NCI-H1694 (cell line): ENCODE data around the gene GOLGA2.
"Not testable (repeated sequence)": the region's sequence is repeated elsewhere in the genome, so short reads cannot be mapped to it uniquely, and the experiment has no call there.

Experiments used
- DNase-seq: peaks from one replicate; lab custom pipeline; 2025; lab: John Stamatoyannopoulos, UW

Gene GOLGA2

GRCh38 chr9:128292009-128292408, 16.2 kb upstream of the GOLGA2 start:
- DNase-seq = no peak

GRCh38 chr9:128288273-128289004, 12.6 kb upstream of the GOLGA2 start:
- DNase-seq = no peak

GRCh38 chr9:128286440-128286839, 10.6 kb upstream of the GOLGA2 start:
- no peak for DNase-seq

GRCh38 chr9:128285033-128285784, 9.4 kb upstream of the GOLGA2 start:
- no peak for DNase-seq

GRCh38 chr9:128282500-128282899, 6.7 kb upstream of the GOLGA2 start:
- no peak for DNase-seq

GRCh38 chr9:128280084-128280622, 4.3 kb upstream of the GOLGA2 start:
- DNase-seq = no peak

GRCh38 chr9:128279088-128280073, 3.6 kb upstream of the GOLGA2 start:
- DNase-seq = not testable (repeated sequence)

- no peak for DNase-seq
Measured at GRCh38 chr9:128276574-128277270, 915 bp upstream of the GOLGA2 start.

GRCh38 chr9:128276008-128276573, 284 bp upstream of the GOLGA2 start, which contains the start of gene SWI5:
TSS of gene SWI5 (plus strand) at chr9:128276276.
- DNase-seq = peak; percentile 98

GRCh38 chr9:128274245-128274644, 1.6 kb downstream of the GOLGA2 start:
- DNase-seq = no peak

- no peak for DNase-seq
Measured at GRCh38 chr9:128271512-128271911, 4.3 kb downstream of the GOLGA2 start.

- no peak for DNase-seq
Measured at GRCh38 chr9:128271112-128271511, 4.7 kb downstream of the GOLGA2 start.

GRCh38 chr9:128266868-128267590, 8.8 kb downstream of the GOLGA2 start:
- DNase-seq = no peak

GRCh38 chr9:128265348-128265847, 10.4 kb downstream of the GOLGA2 start:
- DNase-seq = no peak

- no peak for DNase-seq
Measured at GRCh38 chr9:128262687-128263086, 13.1 kb downstream of the GOLGA2 start.

GRCh38 chr9:128260340-128260739, 15.5 kb downstream of the GOLGA2 start:
- DNase-seq = no peak

GRCh38 chr9:128259156-128259555, 16.7 kb downstream of the GOLGA2 start:
- no peak for DNase-seq

- DNase-seq = no peak
Measured at GRCh38 chr9:128258326-128258725, 17.5 kb downstream of the GOLGA2 start.

- no peak for DNase-seq
Measured at GRCh38 chr9:128257907-128258306, 17.9 kb downstream of the GOLGA2 start.
